GM12892 (cell line): ENCODE data around the gene PRPF8.

Source experiments
- POLR2A ChIP-seq: IDR thresholded peaks from 2 replicates; pipeline ENCODE4 v1.6.1; 2011; ENCODE audit warnings: low read depth, low read length, control low read depth
- TAF1 ChIP-seq: IDR thresholded peaks from 2 replicates; pipeline ENCODE4 v1.6.1; 2011; ENCODE audit warnings: low read depth, mild to moderate bottlenecking, control low read depth, low read length, borderline replicate concordance

DNA sequence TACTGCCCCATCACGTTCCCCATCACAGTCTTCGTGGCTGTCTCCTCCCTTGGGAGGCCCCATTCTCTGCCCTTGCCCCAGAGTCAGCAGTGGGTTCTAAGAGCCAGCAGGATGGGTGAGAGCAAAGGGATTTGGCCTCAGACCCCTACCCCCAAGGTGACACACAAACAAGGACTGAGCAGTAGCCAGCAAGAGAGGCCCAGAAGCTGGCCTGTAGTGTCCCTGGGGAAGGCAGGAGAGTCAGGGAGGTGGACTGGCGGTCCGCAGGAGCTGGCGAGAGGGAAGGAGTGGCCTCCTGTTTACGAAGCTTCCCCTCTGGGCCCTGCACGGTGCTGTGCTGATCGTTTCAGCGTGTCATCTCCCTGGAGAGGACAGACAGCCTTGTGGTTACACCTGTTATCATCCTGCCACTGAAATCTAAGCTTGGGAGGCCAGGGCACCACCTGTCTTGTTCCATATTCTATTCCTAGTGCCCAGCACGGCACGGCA lies 48.2 kb upstream of the PRPF8 start:
- TF ChIP-seq TAF1 (no peak), POLR2A (no peak)
